Chondrocyte (in vitro differentiated cells): Measurements from ENCODE around the gene LMX1B. TPM values are rescaled to one million over a fixed set of nuclear protein-coding genes. Genes with fewer than 3 reads are reported as not detected.

Source experiments
- DNase-seq: peaks from one replicate; pipeline ENCODE4 v3.0.0; 2021; ENCODE audit warnings: mixed read lengths, low spot score
- H3K27ac Mint-ChIP-seq: one replicate; pipeline ENCODE4 v1.8.0; 2021; ENCODE audit warnings: mild to moderate bottlenecking, moderate library complexity, mixed read lengths; ENCODE audit not compliant: unreplicated experiment
- H3K27me3 Mint-ChIP-seq: 2 replicates; pipeline ENCODE4 v1.8.0; 2021; ENCODE audit warnings: low read depth, mixed read lengths
- H3K36me3 Mint-ChIP-seq: 2 replicates; pipeline ENCODE4 v1.8.0; 2021; ENCODE audit warnings: low read depth, mixed read lengths
- H3K4me1 Mint-ChIP-seq: 2 replicates; pipeline ENCODE4 v1.8.0; 2021; ENCODE audit warnings: low read depth, mild to moderate bottlenecking, mixed read lengths
- H3K4me3 Mint-ChIP-seq: one replicate; pipeline ENCODE4 v1.8.0; 2021; ENCODE audit warnings: mild to moderate bottlenecking, moderate library complexity, mixed read lengths; ENCODE audit not compliant: unreplicated experiment
- H3K9me3 Mint-ChIP-seq: 2 replicates; pipeline ENCODE4 v1.8.0; 2021; ENCODE audit warnings: low read depth, mixed read lengths
- total RNA-seq: library from RNA; stranded (reverse); gene quantifications from 3 replicates; pipeline ENCODE4 v1.2.1, GENCODE V29; 2021
- TF ChIP-seq, protein P1 (sequence below): fragments of 200-600 bp; sonication (generic); IDR thresholded peaks from 2 replicates; pipeline ENCODE4 v1.5.0; 2021; ENCODE audit warnings: antibody characterized with exemption, mild to moderate bottlenecking, moderate library complexity

Gene LMX1B
- total RNA-seq, 1 donor from 2014 or later: not detected

- Mint-ChIP-seq H3K27ac (no peak overlapping the region), H3K27me3 (peaks cover 83% of the 10 kb centered on the region), H3K4me3 (no peak overlapping the region), H3K36me3 (no peaks in the 10 kb centered on the region), H3K9me3 (no peaks in the 10 kb centered on the region), H3K4me1 (no peaks in the 10 kb centered on the region)
- DNase-seq: no peak
- TF ChIP-seq, protein P1, sequence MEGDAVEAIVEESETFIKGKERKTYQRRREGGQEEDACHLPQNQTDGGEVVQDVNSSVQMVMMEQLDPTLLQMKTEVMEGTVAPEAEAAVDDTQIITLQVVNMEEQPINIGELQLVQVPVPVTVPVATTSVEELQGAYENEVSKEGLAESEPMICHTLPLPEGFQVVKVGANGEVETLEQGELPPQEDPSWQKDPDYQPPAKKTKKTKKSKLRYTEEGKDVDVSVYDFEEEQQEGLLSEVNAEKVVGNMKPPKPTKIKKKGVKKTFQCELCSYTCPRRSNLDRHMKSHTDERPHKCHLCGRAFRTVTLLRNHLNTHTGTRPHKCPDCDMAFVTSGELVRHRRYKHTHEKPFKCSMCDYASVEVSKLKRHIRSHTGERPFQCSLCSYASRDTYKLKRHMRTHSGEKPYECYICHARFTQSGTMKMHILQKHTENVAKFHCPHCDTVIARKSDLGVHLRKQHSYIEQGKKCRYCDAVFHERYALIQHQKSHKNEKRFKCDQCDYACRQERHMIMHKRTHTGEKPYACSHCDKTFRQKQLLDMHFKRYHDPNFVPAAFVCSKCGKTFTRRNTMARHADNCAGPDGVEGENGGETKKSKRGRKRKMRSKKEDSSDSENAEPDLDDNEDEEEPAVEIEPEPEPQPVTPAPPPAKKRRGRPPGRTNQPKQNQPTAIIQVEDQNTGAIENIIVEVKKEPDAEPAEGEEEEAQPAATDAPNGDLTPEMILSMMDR: no peak
Observed at GRCh38 chr9:126646162-126646561, 32.4 kb downstream of the LMX1B start.

DNA sequence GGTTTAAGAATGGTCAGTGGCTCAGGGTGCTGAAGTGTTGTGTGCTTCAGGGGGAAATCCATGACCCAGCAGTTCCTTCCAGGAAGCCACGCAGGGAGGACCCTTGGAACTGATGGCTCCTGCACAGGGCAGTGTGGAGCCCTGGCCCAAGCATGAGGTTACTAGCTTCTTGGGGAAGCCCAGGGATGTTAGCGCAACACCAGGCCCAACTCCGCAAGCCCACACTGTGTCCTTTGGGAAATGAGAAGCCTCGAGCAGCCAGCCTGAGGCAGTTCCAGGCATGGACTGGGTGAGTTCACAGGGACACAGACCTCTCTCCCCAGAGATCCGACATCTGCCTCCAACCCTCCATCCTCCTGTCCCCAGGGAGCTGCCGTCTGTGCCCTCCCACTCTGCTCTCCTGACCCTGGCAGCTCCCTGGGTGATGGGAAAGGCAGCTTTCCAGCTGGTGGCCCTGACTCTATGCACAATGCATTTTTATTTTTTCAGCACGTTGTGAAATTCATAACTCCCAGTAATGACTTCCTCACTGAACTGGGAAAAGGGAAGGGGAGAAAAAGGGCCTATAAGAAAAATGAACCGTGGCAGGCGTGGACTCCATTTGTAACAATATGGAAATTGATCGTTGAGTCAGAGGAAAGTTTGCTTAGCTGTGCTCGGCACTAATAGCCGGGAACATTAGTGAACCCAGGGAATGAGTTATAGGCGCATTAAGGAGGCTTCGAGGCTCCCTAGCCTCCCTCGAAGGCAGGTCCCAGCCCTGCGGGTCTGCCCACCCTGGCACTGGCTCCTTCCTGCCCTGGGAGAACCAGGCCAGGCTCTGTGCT is 34.1 kb downstream of the LMX1B start:
- no peak overlapping the region for H3K27ac Mint-ChIP-seq
- H3K4me1 Mint-ChIP-seq: no peaks in the 10 kb centered on the region
- H3K4me3 Mint-ChIP-seq: no peak overlapping the region
- no peak for DNase-seq
- no peaks in the 10 kb centered on the region for H3K9me3 Mint-ChIP-seq
- no peaks in the 10 kb centered on the region for H3K36me3 Mint-ChIP-seq
- TF ChIP-seq, protein P1: no peak
- peaks cover 74% of the 10 kb centered on the region for H3K27me3 Mint-ChIP-seq

DNA sequence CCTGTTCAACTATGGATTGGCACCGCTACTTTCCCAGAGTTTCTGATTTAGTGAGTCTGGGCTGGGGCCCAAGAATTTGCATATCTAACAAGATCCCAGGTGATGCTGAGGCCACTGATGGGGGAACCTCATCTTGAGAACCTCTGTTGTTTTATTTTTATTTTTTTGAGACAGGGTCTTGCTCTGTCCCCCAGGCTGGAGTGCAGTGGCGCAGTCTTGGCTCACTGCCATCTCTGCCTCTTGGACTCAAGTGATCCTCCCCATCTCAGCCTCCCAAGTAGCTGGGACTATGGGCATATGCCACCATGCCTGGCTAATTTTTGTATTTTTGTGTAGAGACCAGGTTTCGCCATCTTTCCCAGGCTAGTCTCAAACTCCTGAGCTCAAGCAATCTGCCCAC is 35.7 kb downstream of the LMX1B start:
- TF ChIP-seq, protein P1: no peak
- H3K4me3 Mint-ChIP-seq: no peak overlapping the region
- H3K27me3 Mint-ChIP-seq: peaks cover 69% of the 10 kb centered on the region
- H3K9me3 Mint-ChIP-seq: no peaks in the 10 kb centered on the region
- H3K36me3 Mint-ChIP-seq: no peaks in the 10 kb centered on the region
- H3K4me1 Mint-ChIP-seq: no peaks in the 10 kb centered on the region
- no peak overlapping the region for H3K27ac Mint-ChIP-seq
- DNase-seq: no peak

GRCh38 chr9:126650404-126651341 is 36.9 kb downstream of the LMX1B start:
- Mint-ChIP-seq H3K4me3 (no peak overlapping the region), H3K27ac (no peak overlapping the region), H3K27me3 (peaks cover 63% of the 10 kb centered on the region), H3K36me3 (no peaks in the 10 kb centered on the region), H3K9me3 (no peaks in the 10 kb centered on the region), H3K4me1 (no peaks in the 10 kb centered on the region)
- TF ChIP-seq, protein P1: no peak
- DNase-seq: no peak

- H3K36me3 Mint-ChIP-seq: no peaks in the 10 kb centered on the region
- TF ChIP-seq, protein P1: no peak
- H3K9me3 Mint-ChIP-seq: no peaks in the 10 kb centered on the region
- peaks cover 61% of the 10 kb centered on the region for H3K27me3 Mint-ChIP-seq
- DNase-seq: no peak
- H3K27ac Mint-ChIP-seq: no peak overlapping the region
- H3K4me1 Mint-ChIP-seq: no peaks in the 10 kb centered on the region
- no peak overlapping the region for H3K4me3 Mint-ChIP-seq
Observed at GRCh38 chr9:126652140-126652582, 38.4 kb downstream of the LMX1B start.
